Kidney capillary endothelial cell (primary cell): ENCODE measurements around the gene PRR23E.

Experiments
- DNase-seq: peaks from one replicate; pipeline ENCODE4 v3.0.0-alpha.2; 2018; ENCODE audit warnings: low spot score

PRR23E gene, protein sequence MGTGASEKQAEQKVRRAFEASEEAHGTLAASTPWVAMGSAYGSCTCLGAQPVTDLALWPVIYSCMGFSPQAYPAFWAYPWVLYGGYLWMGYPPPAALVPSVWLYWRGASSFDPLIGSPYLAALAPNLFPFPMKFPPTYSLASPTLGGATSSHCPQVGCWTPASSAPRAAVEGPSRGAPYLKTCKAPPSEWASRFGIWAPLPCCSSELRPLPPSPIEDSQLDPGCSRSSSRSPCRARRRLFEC

GRCh38 chr3:127192576-127193232 lies at the start of gene PRR23E:
PRR23E (plus strand) TSS chr3:127193131; CDS start chr3:127196686, 3,555 bp downstream.
- no peak for DNase-seq

DNA sequence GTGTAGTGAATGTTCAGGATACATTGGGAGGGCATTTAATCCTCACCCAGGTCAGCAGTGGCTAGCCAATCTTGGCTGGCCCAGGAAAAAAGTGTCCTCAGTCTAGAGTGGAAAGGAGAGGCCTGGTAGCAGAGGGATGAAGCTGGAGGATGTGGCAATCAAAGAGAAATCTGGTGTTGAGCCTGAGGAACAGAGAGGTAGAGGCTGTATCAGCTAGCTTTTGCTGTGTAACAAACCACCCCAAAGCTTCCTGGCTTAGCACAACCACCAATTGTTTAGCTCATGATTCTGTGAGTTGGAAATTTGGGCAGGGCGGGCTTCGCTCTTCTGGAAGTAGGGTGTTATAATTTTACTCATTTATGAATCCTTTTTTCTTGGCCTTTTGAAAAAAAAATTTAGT lies 49.8 kb upstream of the PRR23E start:
- DNase-seq: no peak

DNA sequence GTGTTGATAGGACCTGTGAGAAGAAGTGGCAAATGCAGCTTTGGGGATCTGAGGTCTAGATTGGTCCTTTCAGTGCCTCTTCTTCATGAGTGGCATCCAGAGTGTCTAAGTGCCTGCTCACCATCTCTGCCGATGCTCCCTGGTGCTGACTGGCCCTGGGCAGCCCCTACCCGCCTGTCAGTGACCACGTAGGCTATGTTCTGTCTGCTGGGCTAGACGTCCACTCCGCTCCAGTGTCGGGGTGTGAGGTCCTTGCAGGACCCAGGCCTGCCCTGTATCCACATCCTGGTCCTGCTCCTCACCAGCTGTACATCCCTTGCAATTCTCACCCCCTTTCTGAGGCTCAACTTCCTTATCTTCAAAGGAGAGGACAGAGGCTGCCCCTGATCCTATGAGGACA lies 48.3 kb upstream of the PRR23E start:
- no peak for DNase-seq

GRCh38 chr3:127145266-127145665 lies 47.7 kb upstream of the PRR23E start:
- DNase-seq: no peak

GRCh38 chr3:127147291-127147885 lies 45.5 kb upstream of the PRR23E start:
- DNase-seq: no peak

- DNase-seq: no peak
Observed at GRCh38 chr3:127149621-127150310, 43.2 kb upstream of the PRR23E start.

- DNase-seq: no peak
Observed at GRCh38 chr3:127150513-127151250, 42.2 kb upstream of the PRR23E start.

GRCh38 chr3:127151251-127151564 lies 41.7 kb upstream of the PRR23E start:
- DNase-seq: no peak

- DNase-seq: peak; percentile 10
Observed at GRCh38 chr3:127151992-127152650, 40.8 kb upstream of the PRR23E start.

GRCh38 chr3:127152684-127153505 lies 40.0 kb upstream of the PRR23E start:
- no peak for DNase-seq

- no peak for DNase-seq
Observed at GRCh38 chr3:127153506-127153815, 39.5 kb upstream of the PRR23E start.

DNA sequence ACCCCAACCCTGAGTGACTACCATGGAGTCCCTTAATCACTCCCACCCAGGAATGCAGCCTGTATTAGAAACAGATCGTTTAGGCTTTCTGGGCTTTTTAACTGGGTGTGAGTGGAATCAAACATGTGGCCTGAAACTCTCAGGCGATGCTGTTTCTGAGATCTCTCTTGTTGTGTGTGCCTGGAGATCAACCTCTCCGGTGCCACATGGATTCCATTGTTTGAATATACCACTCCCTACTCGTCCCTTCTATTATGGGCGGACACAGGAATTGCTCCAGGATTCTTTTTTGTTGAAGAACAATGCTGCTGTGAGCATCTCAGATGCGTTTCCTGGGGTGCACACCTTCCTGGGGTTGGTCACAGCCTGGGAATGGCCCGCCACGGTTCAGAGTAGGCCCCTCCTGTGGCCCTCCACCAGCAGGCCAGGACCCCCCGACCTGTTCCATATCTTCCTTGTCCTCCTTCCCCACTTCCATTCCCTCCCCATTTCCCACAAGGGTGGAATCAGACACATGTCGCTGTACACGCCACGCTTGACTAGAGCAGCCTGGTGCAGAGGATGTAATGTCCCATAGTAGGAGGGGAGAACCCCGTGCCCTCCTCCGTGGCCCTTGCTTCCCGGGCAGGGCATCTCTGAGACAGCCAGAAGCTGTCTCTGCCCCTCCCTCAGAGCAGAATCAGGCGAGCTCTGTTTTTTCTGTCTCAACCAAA lies 36.4 kb upstream of the PRR23E start:
- no peak for DNase-seq

DNA sequence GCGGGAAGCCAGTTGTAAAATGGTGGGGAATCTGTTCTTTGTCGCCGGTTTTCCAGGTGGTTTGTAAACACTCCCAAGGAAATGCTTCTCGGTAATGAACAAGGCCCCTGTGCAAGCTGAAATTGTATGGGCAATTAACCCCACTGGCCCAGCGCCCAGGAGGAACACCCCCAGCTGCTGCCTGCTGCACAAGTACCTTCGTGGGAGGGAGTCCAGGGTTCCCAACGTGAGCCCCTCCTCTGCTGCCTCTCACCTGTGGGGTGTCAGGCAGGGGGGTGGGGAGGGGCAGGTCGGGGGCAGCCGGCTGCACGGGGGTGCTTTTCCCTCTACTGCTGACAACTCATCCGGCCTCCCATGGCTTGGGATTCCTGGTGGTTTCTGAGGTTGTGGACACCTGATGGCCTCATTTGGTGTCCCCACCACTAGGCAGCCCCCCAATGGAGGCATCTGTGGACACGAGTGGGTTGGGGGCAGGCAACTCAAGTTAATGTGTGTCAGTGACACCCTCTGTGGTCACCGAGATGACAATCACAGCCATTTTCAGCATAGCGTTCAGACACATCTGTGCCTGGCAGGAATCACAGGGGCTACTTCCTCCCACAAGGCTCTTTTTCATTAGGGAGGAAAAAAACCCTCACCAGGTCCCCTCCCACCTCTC lies 35.6 kb upstream of the PRR23E start:
- no peak for DNase-seq

- peak; percentile 32 for DNase-seq
Observed at GRCh38 chr3:127158614-127159229, 34.2 kb upstream of the PRR23E start.

DNA sequence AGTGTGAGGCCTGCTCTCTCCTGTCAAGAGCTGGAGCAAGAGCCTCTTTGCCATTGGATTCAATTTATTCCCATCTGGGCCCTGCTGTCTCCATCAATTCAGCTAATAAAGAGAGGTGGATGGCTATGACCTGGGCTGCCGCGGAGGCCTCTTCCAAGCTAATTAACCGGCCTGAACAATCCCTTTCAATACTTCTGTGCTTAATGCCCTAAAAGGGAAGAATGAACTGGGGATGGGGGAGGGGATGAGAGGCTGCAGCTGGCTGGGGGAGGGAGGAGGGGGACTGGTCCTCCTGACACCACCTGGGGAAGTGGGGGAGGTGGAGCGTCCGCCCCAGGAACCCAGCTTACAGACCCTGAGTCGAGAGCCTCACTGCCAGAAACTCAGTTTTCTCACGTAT lies 33.4 kb upstream of the PRR23E start:
- DNase-seq: no peak

DNA sequence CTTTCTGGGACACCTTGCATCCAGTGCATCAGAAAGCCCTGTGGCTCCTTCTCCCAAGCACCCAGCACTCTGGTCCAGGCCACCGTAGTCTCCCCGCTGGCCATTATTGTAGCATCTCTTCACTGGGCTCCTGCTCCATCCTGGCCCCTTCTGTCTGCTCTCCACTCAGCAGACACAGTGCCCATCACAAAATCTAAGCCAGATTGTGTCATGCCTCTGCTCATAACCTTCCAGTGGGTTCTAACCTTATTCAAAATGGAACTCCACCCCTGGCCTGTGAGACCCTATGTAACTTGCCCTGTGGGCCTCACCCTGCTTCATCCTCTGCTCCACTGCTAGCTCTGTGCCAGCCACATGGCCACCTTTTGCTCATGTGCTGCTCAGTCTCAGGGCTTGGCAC lies 31.7 kb upstream of the PRR23E start:
- DNase-seq: no peak

GRCh38 chr3:127161973-127162579 lies 30.9 kb upstream of the PRR23E start:
- no peak for DNase-seq

- no peak for DNase-seq
Observed at GRCh38 chr3:127162947-127163645, 29.8 kb upstream of the PRR23E start.
